Heart left ventricle (tissue), 16 donors: ENCODE data around the gene VCX2. TPM values are rescaled to one million over a fixed set of nuclear protein-coding genes. Genes with fewer than 3 reads are reported as not detected.

Experiments used
- ATAC-seq, 4 donors: fragments of 200-7000 bp; cut with Tn5 transposase; one replicate each; pipeline ENCODE4 v1.9.1; 2020 to 2022; ENCODE audit warnings: moderate library complexity in 4 of 4, mild to moderate bottlenecking in 3 of 4, moderate number of reproducible peaks in 1 of 4
- DNase-seq, 5 donors: peaks; one replicate each; pipeline ENCODE4 v3.0.0-alpha.2; 2020
- H3K27ac ChIP-seq, 12 donors: fragments of 200-600 bp; sonication (generic) in 4 of 12; one replicate each; pipeline versions ENCODE4 v1.5.0 to v1.8.0; 2016 to 2022; ENCODE audit warnings: mild to moderate bottlenecking in 2 of 12
- H3K27me3 ChIP-seq, 9 donors: fragments of 200-600 bp; sonication (generic) in 2 of 9; one replicate each; pipeline versions ENCODE4 v1.5.1 to v1.8.0; 2016 to 2022; ENCODE audit warnings: mild to moderate bottlenecking in 3 of 9
- H3K36me3 ChIP-seq, 9 donors: fragments of 200-600 bp; sonication (generic) in 2 of 9; one replicate each; pipeline versions ENCODE4 v1.5.0 to v1.8.0; 2018 to 2022; ENCODE audit warnings: mild to moderate bottlenecking in 2 of 9
- H3K4me1 ChIP-seq, 12 donors: fragments of 200-600 bp; sonication (generic) in 4 of 12; one replicate each; pipeline versions ENCODE4 v1.5.0 to v1.8.0; 2016 to 2022; ENCODE audit warnings: mild to moderate bottlenecking in 3 of 12
- H3K4me3 ChIP-seq, 12 donors: fragments of 200-600 bp; sonication (generic) in 4 of 12; one replicate each; pipeline versions ENCODE4 v1.5.0 to v1.8.0; 2017 to 2022; ENCODE audit warnings: mild to moderate bottlenecking in 9 of 12, moderate library complexity in 4 of 12
- H3K9me3 ChIP-seq, 12 donors: fragments of 200-600 bp; sonication (generic) in 4 of 12; one replicate each; pipeline versions ENCODE4 v1.5.0 to v1.8.0; 2016 to 2022; ENCODE audit warnings: mild to moderate bottlenecking in 1 of 12
- POLR2A ChIP-seq, 2 donors: fragments of 450-650 bp; IDR thresholded peaks; one replicate each; pipeline ENCODE4 v1.6.1; 2017; ENCODE audit warnings: antibody characterized with exemption in 2 of 2, mild to moderate bottlenecking in 2 of 2, moderate library complexity in 2 of 2
- WGBS, 4 donors: extraction: QIAGEN DNeasy Blood & Tissue Kit in 2 of 4; methylation state at CpG; one replicate each; pipeline versions ENCODE4 v1.1.5 to v1.1.7; 2013 to 2018; 5-methylcytosine and 5-hydroxymethylcytosine counted together
- intact Hi-C, 10 donors: fragments of 100-400 bp; cut with DNase I; formaldehyde crosslinking; loops; one replicate each; pipeline versions ENCODE4 v1.11.1 to v1.14.2; 2022
- polyA plus RNA-seq, 2 donors: library from polyadenylated mRNA; stranded (reverse); fragments of 200-250 nt; gene quantifications; one replicate each; pipeline ENCODE4 v1.2.3, GENCODE V29; 2013
- total RNA-seq, 9 donors: library from RNA; depleted of rRNA in 2 of 9; stranded (reverse); fragments of >200 nt in 2 of 9; fragmentation: NEBNext Ultra II Directional in 3 of 9; extraction: Animal tissue kit (Norgen Biotek cat#: 25700) in 3 of 9; gene quantifications; one replicate each; pipeline versions ENCODE4 v1.1.0 to v1.2.4, GENCODE V29; 2016 to 2023
- TF ChIP-seq, protein P1 (sequence below), 12 donors: fragments of 200-600 bp; sonication (generic) in 4 of 12; IDR thresholded peaks; one replicate each; pipeline versions ENCODE4 v1.5.0 to v1.8.0; 2018 to 2022; ENCODE audit warnings: antibody characterized with exemption in 12 of 12, mild to moderate bottlenecking in 5 of 12
- donor health status: ischemic (EF 13 %, LVEDD 7.1; RV severe dilation, severe dysfunction).
- donor health status: healthy with polysubstance abuse.
- donor health status: DM: no; HTN: yes; CAD: no.
- donor health status: DM: no; HTN: no; CAD: no.
- donor health status: ischemic (EF 25% LVEDD 6.9; RV normal size, moderate dysfunction).
- donor health status: ischemic (EF 25% LVEDD 5.7; RV mildly dilated, moderate dysfunction).
- donor health status: healthy.
- donor health status: DM: yes; HTN: yes; CAD: no.
- donor health status: ischemic (EF 35%, LVEDD 5.7; RV mildly dilated, moderate dysfunction).
- donor health status: nonischemic (EF 11% LVEDD 7.7; RV severe dilation, severe dysfunction).
- donor health status: DM: yes; HTN: yes; CAD: no.
- donor health status: PGD.
- donor health status: ischemic (EF 29% LVEDD 5.4; RV normal size, mild dysfunction).
- donor health status: nonischemic (EF 23%, LVEDD 6.1; RV moderate dilation, normal function).

The VCX2 gene
- total and polyA plus RNA-seq, 11 donors = not detected

DNA sequence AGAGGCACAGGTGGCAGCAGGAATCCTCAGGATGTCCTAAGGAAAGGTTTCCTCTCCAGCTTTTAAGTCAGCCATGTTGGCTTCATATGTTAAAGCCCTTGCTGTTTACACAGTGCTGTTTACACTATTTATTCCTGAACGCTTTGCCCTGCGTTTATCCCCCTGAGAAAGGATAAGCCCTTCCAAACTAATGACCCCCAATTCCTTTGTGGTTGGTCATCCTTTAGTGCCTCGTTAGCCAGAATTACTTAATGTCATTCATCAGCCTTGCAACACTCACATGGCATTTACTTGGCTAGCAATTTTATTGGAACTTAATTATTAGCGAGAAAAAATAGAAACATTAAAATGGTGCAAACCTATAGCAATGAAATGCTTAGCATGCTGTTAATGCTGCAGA, 23.8 kb downstream of the VCX2 start:
- 64 to 71% (median 67%) methylated on average over 4 of the region's 4 CpGs for WGBS, 4 donors
- H3K9me3 ChIP-seq = peaks cover 0 to 19% (median 0%) of the 10 kb centered on the region in 12 donors
- intact Hi-C loops = no loop called here
- H3K27ac ChIP-seq = no peak overlapping the region
- ATAC-seq (no peak), DNase-seq (no peak)
- no peaks in the 10 kb centered on the region for H3K36me3 ChIP-seq
- no peaks in the 10 kb centered on the region for H3K27me3 ChIP-seq
- H3K4me1 ChIP-seq = no peaks in the 10 kb centered on the region
- H3K4me3 ChIP-seq = no peak overlapping the region
- TF ChIP-seq POLR2A (IDR thresholded peaks at IDR 0.05) = no peak

DNA sequence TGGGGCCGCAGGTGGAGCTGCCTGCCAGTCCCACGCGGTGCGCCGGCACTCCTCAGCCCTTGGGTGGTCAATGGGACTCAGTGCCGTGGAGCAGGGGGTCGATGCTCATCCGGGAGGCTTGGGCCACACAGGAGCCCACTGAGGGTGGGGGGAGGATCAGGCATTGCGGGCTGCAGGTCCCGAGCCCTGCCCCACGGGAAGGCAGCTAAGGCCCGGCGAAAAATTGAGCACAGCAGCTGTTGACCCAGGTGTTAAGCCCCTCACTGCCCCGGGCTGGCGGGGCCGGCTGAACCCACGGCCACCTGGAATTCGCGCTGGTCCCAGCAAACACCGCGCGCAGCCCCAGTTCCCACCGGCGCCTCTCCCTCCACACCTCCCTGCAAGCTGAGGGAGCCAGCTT, 26.1 kb downstream of the VCX2 start:
- H3K4me1 ChIP-seq = no peaks in the 10 kb centered on the region
- ATAC-seq (no peak), DNase-seq (no peak)
- H3K9me3 ChIP-seq = peaks cover 0 to 11% (median 0%) of the 10 kb centered on the region in 12 donors
- no peaks in the 10 kb centered on the region for H3K36me3 ChIP-seq
- TF ChIP-seq, protein P1, sequence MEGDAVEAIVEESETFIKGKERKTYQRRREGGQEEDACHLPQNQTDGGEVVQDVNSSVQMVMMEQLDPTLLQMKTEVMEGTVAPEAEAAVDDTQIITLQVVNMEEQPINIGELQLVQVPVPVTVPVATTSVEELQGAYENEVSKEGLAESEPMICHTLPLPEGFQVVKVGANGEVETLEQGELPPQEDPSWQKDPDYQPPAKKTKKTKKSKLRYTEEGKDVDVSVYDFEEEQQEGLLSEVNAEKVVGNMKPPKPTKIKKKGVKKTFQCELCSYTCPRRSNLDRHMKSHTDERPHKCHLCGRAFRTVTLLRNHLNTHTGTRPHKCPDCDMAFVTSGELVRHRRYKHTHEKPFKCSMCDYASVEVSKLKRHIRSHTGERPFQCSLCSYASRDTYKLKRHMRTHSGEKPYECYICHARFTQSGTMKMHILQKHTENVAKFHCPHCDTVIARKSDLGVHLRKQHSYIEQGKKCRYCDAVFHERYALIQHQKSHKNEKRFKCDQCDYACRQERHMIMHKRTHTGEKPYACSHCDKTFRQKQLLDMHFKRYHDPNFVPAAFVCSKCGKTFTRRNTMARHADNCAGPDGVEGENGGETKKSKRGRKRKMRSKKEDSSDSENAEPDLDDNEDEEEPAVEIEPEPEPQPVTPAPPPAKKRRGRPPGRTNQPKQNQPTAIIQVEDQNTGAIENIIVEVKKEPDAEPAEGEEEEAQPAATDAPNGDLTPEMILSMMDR (IDR thresholded peaks at IDR 0.05) = no peak
- no peak for TF ChIP-seq POLR2A (IDR thresholded peaks at IDR 0.05)
- no peak overlapping the region for H3K27ac ChIP-seq
- no peaks in the 10 kb centered on the region for H3K27me3 ChIP-seq
- 75 to 100% (median 97%) methylated on average over 2 to 24 of the region's 24 CpGs for WGBS, 4 donors
- H3K4me3 ChIP-seq = no peak overlapping the region
- intact Hi-C loops = no loop called here

DNA sequence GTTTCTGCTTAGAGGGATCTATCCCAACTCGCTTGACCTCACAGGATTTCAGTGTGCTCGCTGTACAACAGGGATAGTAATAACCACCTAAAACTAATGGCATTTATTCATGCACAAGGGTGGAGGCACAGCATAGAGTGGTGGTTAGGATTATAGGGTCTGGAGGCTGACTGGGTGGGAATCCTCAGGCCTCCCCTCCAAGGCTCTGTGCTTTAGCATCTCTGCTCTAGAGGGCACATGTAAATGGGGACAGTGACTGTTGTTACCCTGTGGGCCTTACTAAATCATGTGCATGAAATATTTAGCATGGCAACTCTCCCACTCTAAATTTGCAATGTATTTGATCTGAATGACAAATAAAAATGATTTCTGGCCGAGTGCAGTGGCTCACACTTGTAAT, 29.2 kb downstream of the VCX2 start:
- Histone ChIP-seq H3K27ac (no peak overlapping the region), H3K4me1 (no peaks in the 10 kb centered on the region), H3K36me3 (no peaks in the 10 kb centered on the region), H3K9me3 (no peaks in the 10 kb centered on the region), H3K4me3 (no peak overlapping the region), H3K27me3 (no peaks in the 10 kb centered on the region)
- TF ChIP-seq POLR2A (IDR thresholded peaks at IDR 0.05) = no peak
- TF ChIP-seq, protein P1 (IDR thresholded peaks at IDR 0.05) = no peak
- WGBS, 4 donors = 82 to 92% (median 87%) methylated on average over 3 of the region's 3 CpGs
- intact Hi-C loops = no loop called here
- DNase-seq (no peak), ATAC-seq (no peak)

DNA sequence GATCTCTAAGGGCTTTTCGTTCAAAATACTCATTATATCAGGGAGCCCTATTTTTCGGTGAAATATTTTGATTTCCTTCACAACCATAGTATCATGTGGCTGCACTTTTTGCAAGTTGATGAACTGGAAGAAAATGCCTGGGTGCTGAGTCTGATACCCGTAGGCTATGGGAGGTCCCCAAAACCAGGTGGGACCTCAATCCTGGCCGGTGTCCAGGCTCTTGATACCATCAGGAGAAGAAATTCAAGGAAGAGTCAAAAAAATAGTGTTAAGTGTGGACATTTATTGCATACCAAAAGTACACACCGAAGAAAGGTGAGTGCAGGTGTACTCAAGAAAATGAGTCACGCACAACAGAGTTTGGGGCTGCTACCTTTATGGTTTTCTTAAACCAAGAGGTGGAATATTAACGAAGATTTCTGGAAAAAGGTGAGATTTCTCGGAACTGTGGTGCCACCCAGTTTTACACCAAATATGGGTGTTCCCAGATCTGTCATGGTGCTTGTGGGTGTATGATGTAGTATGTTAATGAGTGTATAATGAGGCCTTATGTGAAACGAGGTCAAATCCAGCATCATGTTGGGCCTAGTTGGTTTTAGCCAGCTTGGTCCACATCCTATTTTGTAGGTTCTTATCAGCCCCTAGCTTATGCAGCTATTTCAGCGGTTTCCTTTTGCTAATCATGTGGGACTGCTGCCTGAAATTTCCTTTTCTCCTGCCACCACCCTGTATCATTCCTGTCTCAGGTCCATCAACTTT, 29.9 kb downstream of the VCX2 start:
- no peaks in the 10 kb centered on the region for H3K36me3 ChIP-seq
- H3K4me3 ChIP-seq = no peak overlapping the region
- no peak for TF ChIP-seq POLR2A (IDR thresholded peaks at IDR 0.05)
- TF ChIP-seq, protein P1 (IDR thresholded peaks at IDR 0.05) = no peak
- H3K27ac ChIP-seq = no peak overlapping the region
- whole genome bisulfite sequencing, 4 donors = 80 to 90% (median 86%) methylated on average over 10 of the region's 10 CpGs
- DNase-seq (no peak), ATAC-seq (no peak)
- no peaks in the 10 kb centered on the region for H3K27me3 ChIP-seq
- intact Hi-C loops = no loop called here
- H3K9me3 ChIP-seq = no peaks in the 10 kb centered on the region
- H3K4me1 ChIP-seq = no peaks in the 10 kb centered on the region

DNA sequence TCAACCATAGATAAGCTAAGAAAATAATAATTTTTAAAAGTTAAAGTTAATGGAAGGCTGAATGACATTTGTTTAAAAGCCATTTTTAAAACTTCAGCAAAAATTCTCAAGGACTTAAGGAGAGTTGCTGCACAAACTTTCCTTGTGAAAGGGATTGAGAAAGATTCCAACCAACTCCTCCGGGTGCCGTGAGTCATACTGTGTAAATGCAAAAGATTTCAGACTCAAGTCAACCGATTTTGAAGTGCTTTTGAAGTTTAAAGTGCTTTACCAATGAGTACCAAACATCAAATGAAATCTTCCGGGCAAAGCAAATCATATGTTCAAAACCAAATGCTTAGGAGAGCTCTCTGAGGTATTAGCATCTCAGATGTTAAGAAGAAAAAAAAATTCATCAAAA, 31.4 kb downstream of the VCX2 start:
- DNase-seq = no peak
- no peaks in the 10 kb centered on the region for H3K36me3 ChIP-seq
- no peak overlapping the region for H3K27ac ChIP-seq
- no peak for TF ChIP-seq POLR2A (IDR thresholded peaks at IDR 0.05)
- TF ChIP-seq, protein P1 (IDR thresholded peaks at IDR 0.05) = no peak
- 73 to 82% (median 76%) methylated on average over 4 of the region's 4 CpGs for WGBS, 4 donors
- no peaks in the 10 kb centered on the region for H3K9me3 ChIP-seq
- ATAC-seq = no peak
- intact Hi-C loops = no loop called here
- no peaks in the 10 kb centered on the region for H3K4me1 ChIP-seq
- H3K4me3 ChIP-seq = no peak overlapping the region
- no peaks in the 10 kb centered on the region for H3K27me3 ChIP-seq
